NCI-H2029 (cell line): Measurements from ENCODE around the gene SORBS2.

ENCODE experiments used
- DNase-seq: peaks from one replicate; lab custom pipeline; 2025; lab: John Stamatoyannopoulos, UW

The SORBS2 gene

GRCh38 chr4:185638093-185638492, 173.9 kb downstream of the SORBS2 start:
- no peak for DNase-seq

GRCh38 chr4:185637163-185637875, 174.7 kb downstream of the SORBS2 start:
- DNase-seq, result peak; percentile 38

- DNase-seq, result no peak
Measured at GRCh38 chr4:185634066-185634652, 177.8 kb downstream of the SORBS2 start.

GRCh38 chr4:185626798-185627197, 185.2 kb downstream of the SORBS2 start:
- no peak for DNase-seq

GRCh38 chr4:185625503-185625902, 186.5 kb downstream of the SORBS2 start:
- DNase-seq, result no peak

GRCh38 chr4:185624259-185624589, 187.8 kb downstream of the SORBS2 start:
- no peak for DNase-seq

GRCh38 chr4:185623444-185624258, 188.3 kb downstream of the SORBS2 start:
- no peak for DNase-seq

GRCh38 chr4:185608185-185608584, 203.8 kb downstream of the SORBS2 start:
- no peak for DNase-seq

- DNase-seq, result no peak
Measured at GRCh38 chr4:185602397-185602796, 209.6 kb downstream of the SORBS2 start.

- DNase-seq, result no peak
Measured at GRCh38 chr4:185600801-185601434, 211.1 kb downstream of the SORBS2 start.

GRCh38 chr4:185599553-185600243, 212.3 kb downstream of the SORBS2 start:
- no peak for DNase-seq

GRCh38 chr4:185598846-185599552, 213.0 kb downstream of the SORBS2 start:
- DNase-seq, result no peak

- DNase-seq, result peak; percentile 24
Measured at GRCh38 chr4:185597532-185598188, 214.3 kb downstream of the SORBS2 start.

- no peak for DNase-seq
Measured at GRCh38 chr4:185592845-185593488, 219.0 kb downstream of the SORBS2 start.

- DNase-seq, result no peak
Measured at GRCh38 chr4:185592438-185592837, 219.6 kb downstream of the SORBS2 start.

- peak; percentile 9 for DNase-seq
Measured at GRCh38 chr4:185591679-185592141, 220.3 kb downstream of the SORBS2 start.

GRCh38 chr4:185590982-185591381, 221.0 kb downstream of the SORBS2 start:
- no peak for DNase-seq

GRCh38 chr4:185589067-185589836, 222.7 kb downstream of the SORBS2 start:
- no peak for DNase-seq

GRCh38 chr4:185587427-185588161, 224.4 kb downstream of the SORBS2 start:
- DNase-seq, result no peak
